A549 (cell line): ENCODE data around the gene DAGLA.

Experiments used
- CEBPB ChIP-seq, 2 experiments: fragments of >200 bp in 1 of 2; sonication (Bioruptor Twin) in 1 of 2; formaldehyde crosslinking in 1 of 2; IDR thresholded peaks; 2 replicates each; pipeline ENCODE4 v1.6.1; 2012 to 2016
- HDAC2 ChIP-seq: fragments of 200-600 bp; sonication (generic); IDR thresholded peaks from 2 replicates; pipeline ENCODE4 v1.6.1; 2016
- HMGXB4 ChIP-seq: fragments of 250-450 bp; sonication (Bioruptor Pico); IDR thresholded peaks from 2 replicates; pipeline ENCODE4 v1.5.0; 2021; ENCODE audit warnings: mild to moderate bottlenecking, moderate library complexity, borderline replicate concordance
- KDM5A ChIP-seq: fragments of 200-600 bp; sonication (generic); IDR thresholded peaks from 2 replicates; pipeline ENCODE4 v1.6.1; 2016; ENCODE audit warnings: antibody characterized with exemption, mild to moderate bottlenecking
- PHF8 ChIP-seq: fragments of 200-600 bp; sonication (generic); IDR thresholded peaks from 2 replicates; pipeline ENCODE4 v1.6.1; 2016; ENCODE audit warnings: low read depth, mild to moderate bottlenecking, antibody characterized with exemption, moderate library complexity, borderline replicate concordance
- POLR2A ChIP-seq: IDR thresholded peaks from 2 replicates; pipeline ENCODE4 v1.6.1; 2012; ENCODE audit warnings: mild to moderate bottlenecking, low read length
- RFX5 ChIP-seq: fragments of 450-650 bp; IDR thresholded peaks from 2 replicates; pipeline ENCODE4 v1.7.1; 2014; ENCODE audit warnings: antibody characterized with exemption, mild to moderate bottlenecking, moderate library complexity
- TF ChIP-seq, protein P1 (sequence below): fragments of >200 bp; sonication (Bioruptor Twin); formaldehyde crosslinking; IDR thresholded peaks from 3 replicates; pipeline ENCODE4 v1.5.1; 2016
- TF ChIP-seq, protein P2 (sequence below): IDR thresholded peaks from 2 replicates; pipeline ENCODE4 v1.6.1; 2012

- TF ChIP-seq HDAC2 (no peak), POLR2A (no peak), RFX5 (no peak), KDM5A (no peak), HMGXB4 (CRISPR knock-in tag) (no peak), CEBPB (IDR thresholded peaks at IDR 0.05) (no peak), PHF8 (no peak)
- TF ChIP-seq, protein P1, sequence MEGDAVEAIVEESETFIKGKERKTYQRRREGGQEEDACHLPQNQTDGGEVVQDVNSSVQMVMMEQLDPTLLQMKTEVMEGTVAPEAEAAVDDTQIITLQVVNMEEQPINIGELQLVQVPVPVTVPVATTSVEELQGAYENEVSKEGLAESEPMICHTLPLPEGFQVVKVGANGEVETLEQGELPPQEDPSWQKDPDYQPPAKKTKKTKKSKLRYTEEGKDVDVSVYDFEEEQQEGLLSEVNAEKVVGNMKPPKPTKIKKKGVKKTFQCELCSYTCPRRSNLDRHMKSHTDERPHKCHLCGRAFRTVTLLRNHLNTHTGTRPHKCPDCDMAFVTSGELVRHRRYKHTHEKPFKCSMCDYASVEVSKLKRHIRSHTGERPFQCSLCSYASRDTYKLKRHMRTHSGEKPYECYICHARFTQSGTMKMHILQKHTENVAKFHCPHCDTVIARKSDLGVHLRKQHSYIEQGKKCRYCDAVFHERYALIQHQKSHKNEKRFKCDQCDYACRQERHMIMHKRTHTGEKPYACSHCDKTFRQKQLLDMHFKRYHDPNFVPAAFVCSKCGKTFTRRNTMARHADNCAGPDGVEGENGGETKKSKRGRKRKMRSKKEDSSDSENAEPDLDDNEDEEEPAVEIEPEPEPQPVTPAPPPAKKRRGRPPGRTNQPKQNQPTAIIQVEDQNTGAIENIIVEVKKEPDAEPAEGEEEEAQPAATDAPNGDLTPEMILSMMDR: no peak
- TF ChIP-seq, protein P2, sequence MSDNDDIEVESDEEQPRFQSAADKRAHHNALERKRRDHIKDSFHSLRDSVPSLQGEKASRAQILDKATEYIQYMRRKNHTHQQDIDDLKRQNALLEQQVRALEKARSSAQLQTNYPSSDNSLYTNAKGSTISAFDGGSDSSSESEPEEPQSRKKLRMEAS: no peak
These were observed 70.6 kb downstream of the DAGLA start for GRCh38 chr11:61750631-61751273.
